Liver (tissue), 9 donors: ENCODE data around the gene RPL10. TPM values are rescaled to one million over a fixed set of nuclear protein-coding genes. Genes with fewer than 3 reads are reported as not detected.
"Not testable (repeated sequence)": the region's sequence is repeated elsewhere in the genome, so short reads cannot be mapped to it uniquely, and the experiment has no call there.

ENCODE experiments used
- DNase-seq: peaks from one replicate; pipeline ENCODE4 v3.0.0-alpha.2; 2017; ENCODE audit warnings: low spot score
- H3K27ac ChIP-seq, 2 donors: one replicate each; pipeline ENCODE4 v1.7.0; 2013; ENCODE audit warnings: inconsistent platforms in 2 of 2, low read length in 2 of 2, control low read depth in 1 of 2, low read depth in 1 of 2, mild to moderate bottlenecking in 1 of 2
- H3K27me3 ChIP-seq, 4 donors: one replicate each; pipeline versions ENCODE4 v1.6.1 to v1.7.0; 2013; ENCODE audit warnings: low read length in 3 of 4, inconsistent platforms in 1 of 4, mild to moderate bottlenecking in 1 of 4, moderate library complexity in 1 of 4; ENCODE audit not compliant: control insufficient read depth in 4 of 4, insufficient read depth in 4 of 4
- H3K36me3 ChIP-seq, 4 donors: one replicate each; pipeline versions ENCODE4 v1.6.1 to v1.7.0; 2013; ENCODE audit warnings: low read length in 3 of 4, mild to moderate bottlenecking in 3 of 4, low read depth in 1 of 4, moderate library complexity in 1 of 4; ENCODE audit not compliant: control insufficient read depth in 4 of 4, insufficient read depth in 3 of 4
- H3K4me1 ChIP-seq, 4 donors: one replicate each; pipeline versions ENCODE4 v1.6.1 to v1.7.0; 2013; ENCODE audit warnings: low read length in 3 of 4, mild to moderate bottlenecking in 3 of 4, moderate library complexity in 1 of 4; ENCODE audit not compliant: control insufficient read depth in 4 of 4, insufficient read depth in 4 of 4
- H3K4me3 ChIP-seq, 3 donors: one replicate each; pipeline versions ENCODE4 v1.6.1 to v1.7.0; 2013; ENCODE audit warnings: low read length in 3 of 3, control low read depth in 1 of 3, low read depth in 1 of 3, mild to moderate bottlenecking in 1 of 3
- H3K9ac ChIP-seq, 2 donors: one replicate each; pipeline ENCODE4 v1.7.0; 2013; ENCODE audit warnings: low read length in 2 of 2, mild to moderate bottlenecking in 2 of 2, moderate library complexity in 2 of 2, control low read depth in 1 of 2, low read depth in 1 of 2
- H3K9me3 ChIP-seq, 4 donors: one replicate each; pipeline versions ENCODE4 v1.6.1 to v1.7.0; 2013; ENCODE audit warnings: low read length in 3 of 4; ENCODE audit not compliant: control insufficient read depth in 4 of 4
- ATF3 ChIP-seq: IDR thresholded peaks from 2 replicates; pipeline ENCODE4 v1.6.1; 2016; ENCODE audit warnings: antibody characterized with exemption
- CTCF ChIP-seq: fragments of 150-350 bp; IDR thresholded peaks from 2 replicates; pipeline ENCODE4 v1.5.1; 2017; ENCODE audit warnings: improper control_type of control experiment, low read depth, low read length; ENCODE audit not compliant: missing input control
- EGR1 ChIP-seq, 2 donors: IDR thresholded peaks; 2 replicates each; pipeline ENCODE4 v1.6.1; 2016 to 2018; ENCODE audit warnings: antibody characterized with exemption in 2 of 2, low read depth in 2 of 2
- FOXA1 ChIP-seq: IDR thresholded peaks from 2 replicates; pipeline ENCODE4 v1.6.1; 2016; ENCODE audit warnings: antibody characterized with exemption
- FOXA2 ChIP-seq: IDR thresholded peaks from 2 replicates; pipeline ENCODE4 v1.6.1; 2016; ENCODE audit warnings: antibody characterized with exemption
- GABPA ChIP-seq, 2 donors: IDR thresholded peaks in 1 of 2; conservative IDR thresholded peaks in 1 of 2; 2 replicates each; pipeline ENCODE4 v1.6.1; 2016; ENCODE audit warnings: antibody characterized with exemption in 2 of 2, mild to moderate bottlenecking in 1 of 2, moderate library complexity in 1 of 2
- HNF4A ChIP-seq, 2 donors: conservative IDR thresholded peaks; 2 replicates each; pipeline ENCODE4 v1.6.1; 2016; ENCODE audit warnings: antibody characterized with exemption in 2 of 2, mild to moderate bottlenecking in 2 of 2
- HNF4G ChIP-seq: IDR thresholded peaks from 2 replicates; pipeline ENCODE4 v1.6.1; 2016; ENCODE audit warnings: antibody characterized with exemption
- JUND ChIP-seq, 2 donors: IDR thresholded peaks; 2 replicates each; pipeline ENCODE4 v1.6.1; 2016; ENCODE audit warnings: antibody characterized with exemption in 2 of 2
- NR2F2 ChIP-seq: IDR thresholded peaks from 2 replicates; pipeline ENCODE4 v1.6.1; 2016; ENCODE audit warnings: antibody characterized with exemption
- RAD21 ChIP-seq, 2 donors: IDR thresholded peaks; 2 replicates each; pipeline ENCODE4 v1.6.1; 2016; ENCODE audit warnings: antibody characterized with exemption in 2 of 2, mild to moderate bottlenecking in 2 of 2
- RXRA ChIP-seq, 2 donors: IDR thresholded peaks; 2 replicates each; pipeline ENCODE4 v1.6.1; 2017 to 2018; ENCODE audit warnings: antibody characterized with exemption in 2 of 2, mild to moderate bottlenecking in 1 of 2
- SP1 ChIP-seq: IDR thresholded peaks from 2 replicates; pipeline ENCODE4 v1.6.1; 2018; ENCODE audit warnings: antibody characterized with exemption, mild to moderate bottlenecking
- TAF1 ChIP-seq: conservative IDR thresholded peaks from 2 replicates; pipeline ENCODE4 v1.6.1; 2016; ENCODE audit warnings: antibody characterized with exemption, mild to moderate bottlenecking
- YY1 ChIP-seq: IDR thresholded peaks from 2 replicates; pipeline ENCODE4 v1.6.1; 2016; ENCODE audit warnings: antibody characterized with exemption, mild to moderate bottlenecking
- WGBS: extraction: QIAGEN DNeasy Blood & Tissue Kit; methylation state at CpG from one replicate; pipeline ENCODE4 v1.1.7; 2013; 5-methylcytosine and 5-hydroxymethylcytosine counted together
- polyA plus RNA-seq, 2 donors: library from polyadenylated mRNA; stranded (reverse) in 1 of 2; unstranded in 1 of 2; fragments of 200-250 nt in 1 of 2; fragments of >200 nt in 1 of 2; fragmentation: Nextera tagmentation in 1 of 2; extraction: Ambion mirVana in 1 of 2; gene quantifications; one replicate each; pipeline versions ENCODE4 v1.2.1 to v1.2.3, GENCODE V29; 2013 to 2015
- total RNA-seq, 2 donors: library from RNA; depleted of rRNA; stranded (reverse); fragments of >200 nt; gene quantifications; one replicate each; pipeline ENCODE4 v1.2.3, GENCODE V29; 2014
- TF ChIP-seq, protein P1 (sequence below): IDR thresholded peaks from 2 replicates; pipeline ENCODE4 v1.6.1; 2016; ENCODE audit warnings: antibody characterized with exemption
- TF ChIP-seq, protein P2 (sequence below): IDR thresholded peaks from 2 replicates; pipeline ENCODE4 v1.6.1; 2016; ENCODE audit warnings: antibody characterized with exemption
- donor health status: healthy.
- donor health status: healthy.
- donor health status: healthy.
- donor health status: healthy.
- donor health status: healthy.

Gene RPL10
- total and polyA plus RNA-seq, 4 donors: 446 to 1,644 (median 1,423) TPM

- H3K9ac ChIP-seq: peak overlapping the region; percentile 95 to 98
- peak overlapping the region; percentile 71 to 94 (median 92) for H3K4me3 ChIP-seq
- no peak for DNase-seq
- peaks cover 0 to 10% (median 7%) of the 10 kb centered on the region in 4 donors for H3K36me3 ChIP-seq
- no peak for TF ChIP-seq HNF4A (conservative IDR thresholded peaks at IDR 0.05)
- TF ChIP-seq ATF3: no peak
- no peak for TF ChIP-seq YY1
- no peak for TF ChIP-seq TAF1
- TF ChIP-seq, protein P1, sequence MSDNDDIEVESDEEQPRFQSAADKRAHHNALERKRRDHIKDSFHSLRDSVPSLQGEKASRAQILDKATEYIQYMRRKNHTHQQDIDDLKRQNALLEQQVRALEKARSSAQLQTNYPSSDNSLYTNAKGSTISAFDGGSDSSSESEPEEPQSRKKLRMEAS: no peak
- H3K27ac ChIP-seq: peak overlapping the region; percentile 80 to 98
- H3K27me3 ChIP-seq: no peaks in the 10 kb centered on the region
- peaks cover 1 to 36% (median 26%) of the 10 kb centered on the region in 4 donors for H3K4me1 ChIP-seq
- no peaks in the 10 kb centered on the region for H3K9me3 ChIP-seq
- 45% methylated on average over 14 of the region's 14 CpGs for WGBS
Measured at GRCh38 chrX:154399527-154400368, 1.6 kb downstream of the RPL10 start.

DNA sequence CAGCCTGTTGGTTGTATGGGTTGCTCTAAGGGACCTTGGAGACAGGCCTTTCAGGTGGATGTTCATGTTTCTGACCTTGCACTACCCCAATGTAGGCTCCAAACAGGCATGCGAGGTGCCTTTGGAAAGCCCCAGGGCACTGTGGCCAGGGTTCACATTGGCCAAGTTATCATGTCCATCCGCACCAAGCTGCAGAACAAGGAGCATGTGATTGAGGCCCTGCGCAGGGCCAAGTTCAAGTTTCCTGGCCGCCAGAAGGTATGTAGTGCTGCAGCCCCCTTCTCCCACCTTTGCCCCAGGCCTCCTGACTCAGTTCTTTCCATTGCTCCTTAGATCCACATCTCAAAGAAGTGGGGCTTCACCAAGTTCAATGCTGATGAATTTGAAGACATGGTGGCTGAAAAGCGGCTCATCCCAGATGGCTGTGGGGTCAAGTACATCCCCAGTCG, 2.2 kb downstream of the RPL10 start:
- not testable (repeated sequence) for H3K9me3 ChIP-seq, DNase-seq, H3K9ac ChIP-seq, H3K27me3 ChIP-seq, H3K4me3 ChIP-seq, H3K27ac ChIP-seq
- 68% methylated on average over 6 of the region's 6 CpGs for WGBS
- Histone ChIP-seq H3K36me3 (peaks cover 0 to 10% (median 7%) of the 10 kb centered on the region in 4 donors), H3K4me1 (peaks cover 1 to 36% (median 26%) of the 10 kb centered on the region in 4 donors)

- H3K27ac ChIP-seq: peak overlapping the region; percentile 47 to 67
- H3K9ac ChIP-seq: no peak overlapping the region
- peaks cover 1 to 36% (median 26%) of the 10 kb centered on the region in 4 donors for H3K4me1 ChIP-seq
- peaks cover 0 to 10% (median 7%) of the 10 kb centered on the region in 4 donors for H3K36me3 ChIP-seq
- DNase-seq: no peak
- H3K9me3 ChIP-seq: no peaks in the 10 kb centered on the region
- 25% methylated on average over 6 of the region's 6 CpGs for whole genome bisulfite sequencing
- H3K4me3 ChIP-seq: no peak overlapping the region
- no peaks in the 10 kb centered on the region for H3K27me3 ChIP-seq
- TF ChIP-seq HNF4A (conservative IDR thresholded peaks at IDR 0.05) (peak; percentile 52 to 79), CTCF (no peak), HNF4G (no peak), SP1 (peak; percentile 13), FOXA2 (no peak), YY1 (no peak), RXRA (IDR thresholded peaks at IDR 0.05) (peak in 1 of 2 donors; percentile 64), EGR1 (IDR thresholded peaks at IDR 0.05; ENCODE audit: low read depth in 2 of 2) (no peak), ATF3 (no peak), GABPA (IDR thresholded peaks at IDR 0.05 in 1 of 2, conservative IDR thresholded peaks at IDR 0.05 in 1 of 2) (no peak), RAD21 (IDR thresholded peaks at IDR 0.05) (no peak), NR2F2 (no peak), FOXA1 (no peak), JUND (IDR thresholded peaks at IDR 0.05) (peak in 1 of 2 donors; percentile 21), TAF1 (no peak)
- TF ChIP-seq, protein P1: peak; percentile 29
- TF ChIP-seq, protein P2, sequence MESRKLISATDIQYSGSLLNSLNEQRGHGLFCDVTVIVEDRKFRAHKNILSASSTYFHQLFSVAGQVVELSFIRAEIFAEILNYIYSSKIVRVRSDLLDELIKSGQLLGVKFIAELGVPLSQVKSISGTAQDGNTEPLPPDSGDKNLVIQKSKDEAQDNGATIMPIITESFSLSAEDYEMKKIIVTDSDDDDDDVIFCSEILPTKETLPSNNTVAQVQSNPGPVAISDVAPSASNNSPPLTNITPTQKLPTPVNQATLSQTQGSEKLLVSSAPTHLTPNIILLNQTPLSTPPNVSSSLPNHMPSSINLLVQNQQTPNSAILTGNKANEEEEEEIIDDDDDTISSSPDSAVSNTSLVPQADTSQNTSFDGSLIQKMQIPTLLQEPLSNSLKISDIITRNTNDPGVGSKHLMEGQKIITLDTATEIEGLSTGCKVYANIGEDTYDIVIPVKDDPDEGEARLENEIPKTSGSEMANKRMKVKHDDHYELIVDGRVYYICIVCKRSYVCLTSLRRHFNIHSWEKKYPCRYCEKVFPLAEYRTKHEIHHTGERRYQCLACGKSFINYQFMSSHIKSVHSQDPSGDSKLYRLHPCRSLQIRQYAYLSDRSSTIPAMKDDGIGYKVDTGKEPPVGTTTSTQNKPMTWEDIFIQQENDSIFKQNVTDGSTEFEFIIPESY: no peak
Measured at GRCh38 chrX:154401045-154401799, 3.0 kb downstream of the RPL10 start.
